Smooth muscle cell of the brain vasculature (primary cell): ENCODE data around the gene TRIM22.

ENCODE experiments used
- DNase-seq: peaks from one replicate; pipeline ENCODE4 v3.0.0-alpha.2; 2012; ENCODE audit warnings: low read depth, low spot score

Gene TRIM22

DNA sequence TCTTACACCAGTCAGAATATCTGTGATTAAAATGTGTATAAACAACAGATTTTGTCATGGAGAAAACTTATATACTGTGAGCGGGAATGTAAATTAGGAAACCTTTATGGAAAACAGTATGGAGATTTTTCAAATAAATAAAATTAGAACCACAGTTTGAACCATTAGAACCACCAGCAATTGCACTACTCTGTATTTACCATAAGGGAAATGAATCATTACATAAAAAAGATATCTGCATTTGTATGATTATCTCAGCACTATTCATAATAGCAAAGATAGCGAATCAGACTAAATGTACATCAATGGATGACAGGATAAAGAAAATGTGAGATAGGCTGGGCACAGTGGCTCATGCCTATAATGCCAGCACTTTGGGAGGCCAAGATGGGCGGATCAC is 57.0 kb downstream of the TRIM22 start:
- no peak for DNase-seq

DNA sequence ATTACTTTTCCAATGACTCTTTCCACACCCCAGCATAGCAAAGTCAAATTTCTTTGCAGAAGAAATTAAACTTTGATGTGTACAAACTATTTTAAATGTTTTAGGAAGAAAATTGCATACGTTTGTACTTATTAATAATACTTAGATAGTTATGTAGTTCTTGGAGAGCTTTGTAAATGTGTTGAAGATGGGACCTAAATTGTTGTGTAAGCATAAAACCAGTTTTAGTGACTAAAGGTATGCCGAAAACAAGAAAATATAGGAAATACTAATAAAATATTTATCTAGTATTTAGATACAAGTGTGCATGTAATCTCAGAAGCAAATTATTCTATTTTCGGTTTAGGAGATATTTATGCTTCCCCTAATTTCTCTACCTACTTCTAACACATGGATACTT is 60.2 kb downstream of the TRIM22 start:
- DNase-seq: no peak

- DNase-seq: no peak
Observed at GRCh38 chr11:5753943-5754342, 64.4 kb downstream of the TRIM22 start, which contains the start of gene OR52N4. Gene OR52N4 (plus strand): TSS chr11:5754243. CDS start chr11:5754741, 498 bp downstream.
